ENCODE measurements around the gene EPHB2.

Gene EPHB2

DNA sequence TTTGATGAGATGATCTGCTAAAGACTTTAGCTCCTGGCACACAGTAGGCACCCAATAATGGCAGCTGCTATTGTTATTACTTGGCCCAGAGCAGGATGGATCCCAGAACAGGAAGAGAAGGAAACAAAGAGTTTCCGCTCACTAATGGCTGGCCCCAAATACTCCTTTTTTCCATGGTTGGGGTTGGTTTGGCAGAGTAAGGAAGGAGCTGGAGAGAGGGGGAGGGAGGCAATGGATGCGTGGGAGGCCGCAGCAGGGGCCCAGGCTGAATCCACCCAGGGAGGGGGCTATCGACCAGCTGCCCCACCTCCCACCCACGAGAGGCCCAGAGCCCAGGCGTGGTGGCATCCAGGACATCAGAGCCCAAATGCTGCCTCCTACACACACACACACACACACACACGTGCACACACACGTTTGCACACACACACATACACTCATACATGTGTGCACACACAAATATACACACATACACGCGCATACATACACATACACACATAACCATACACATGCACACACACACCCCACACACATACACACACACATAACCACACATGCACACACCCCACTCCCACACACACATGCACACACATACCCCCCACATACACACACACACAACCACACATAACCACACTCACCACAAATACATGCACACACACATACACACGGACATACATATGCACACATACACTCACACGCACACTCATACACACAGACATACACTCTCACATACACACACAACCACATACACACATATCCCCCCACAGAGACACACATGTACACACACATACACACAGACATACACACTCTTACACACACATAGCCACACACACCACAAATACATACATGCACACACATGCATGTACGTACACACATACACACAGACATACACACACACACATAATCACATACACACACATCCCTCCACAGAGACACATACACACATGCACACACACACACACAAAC, 32.4 kb upstream of the EPHB2 start:
- DNase-seq, result no peak
- Histone ChIP-seq H3K36me3 (ENCODE audit: control insufficient read depth in 4 of 4, insufficient read depth in 4 of 4, low read length in 3 of 4) (no peaks in the 10 kb centered on the region), H3K27ac (ENCODE audit: insufficient read depth in 1 of 2, low read depth in 1 of 2, low read length in 2 of 2, poor library complexity in 1 of 2, severe bottlenecking in 2 of 2) (no peak overlapping the region), H3K4me1 (ENCODE audit: control extremely low read depth in 1 of 4, control insufficient read depth in 4 of 4, insufficient read depth in 4 of 4, low read length in 3 of 4) (no peaks in the 10 kb centered on the region), H3K4me3 (ENCODE audit: control insufficient read depth in 1 of 7, extremely low read depth in 1 of 7, insufficient read depth in 4 of 7, low read depth in 2 of 7, low read length in 6 of 7) (no peak overlapping the region), H3K27me3 (replicated peaks in 2 of 5; ENCODE audit: control insufficient read depth in 4 of 5, insufficient read depth in 5 of 5, low read length in 4 of 5) (peaks cover 0 to 31% (median 4%) of the 10 kb centered on the region in 5 experiments), H3K9me3 (ENCODE audit: control extremely low read depth in 1 of 5, control insufficient read depth in 4 of 5, insufficient read depth in 2 of 5, low read depth in 1 of 5, low read length in 4 of 5) (no peaks in the 10 kb centered on the region)
- WGBS (ENCODE audit: insufficient coverage), result 93% methylated on average over 6 of the region's 13 CpGs
- CTCF ChIA-PET, result no interaction called here
- POLR2A ChIA-PET, result interaction anchor here (0.6 kb wide), 1 partner anchor 530 kb away, joined by 4 read pairs; no protein-coding TSS in a partner anchor

DNA sequence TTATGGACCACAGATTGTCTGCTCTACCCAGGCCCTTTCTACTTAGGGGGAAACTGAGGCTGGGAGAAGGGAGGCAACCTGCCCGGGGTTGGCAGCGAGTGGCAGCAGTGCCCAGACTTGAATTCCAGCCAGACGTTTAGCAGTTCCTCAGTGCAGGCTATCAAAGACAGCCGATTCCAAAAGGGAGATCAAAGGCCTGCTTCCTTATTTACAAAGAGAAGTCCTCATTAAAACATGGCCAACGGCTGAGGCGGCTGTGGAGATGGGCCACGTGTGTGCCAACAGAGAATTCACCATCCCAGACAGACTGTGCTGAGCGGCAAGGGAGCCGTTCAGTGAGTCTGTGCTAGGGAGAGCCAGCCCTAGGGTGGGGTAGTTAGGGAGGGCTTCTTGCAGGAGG, 29.9 kb upstream of the EPHB2 start:
- H3K9me3 ChIP-seq (ENCODE audit: control extremely low read depth in 1 of 5, control insufficient read depth in 4 of 5, insufficient read depth in 2 of 5, low read depth in 1 of 5, low read length in 4 of 5), result no peaks in the 10 kb centered on the region
- H3K27ac ChIP-seq (ENCODE audit: insufficient read depth in 1 of 2, low read depth in 1 of 2, low read length in 2 of 2, poor library complexity in 1 of 2, severe bottlenecking in 2 of 2), result no peak overlapping the region
- ChIA-PET POLR2A (no interaction called here), CTCF (no interaction called here)
- no peak overlapping the region for H3K4me3 ChIP-seq (ENCODE audit: control insufficient read depth in 1 of 7, extremely low read depth in 1 of 7, insufficient read depth in 4 of 7, low read depth in 2 of 7, low read length in 6 of 7)
- 85% methylated on average over 8 of the region's 9 CpGs for WGBS (ENCODE audit: insufficient coverage)
- peaks cover 0 to 16% (median 2%) of the 10 kb centered on the region in 5 experiments for H3K27me3 ChIP-seq (replicated peaks in 2 of 5; ENCODE audit: control insufficient read depth in 4 of 5, insufficient read depth in 5 of 5, low read length in 4 of 5)
- no peaks in the 10 kb centered on the region for H3K36me3 ChIP-seq (ENCODE audit: control insufficient read depth in 4 of 4, insufficient read depth in 4 of 4, low read length in 3 of 4)
- H3K4me1 ChIP-seq (ENCODE audit: control extremely low read depth in 1 of 4, control insufficient read depth in 4 of 4, insufficient read depth in 4 of 4, low read length in 3 of 4), result no peaks in the 10 kb centered on the region
- DNase-seq, result no peak

DNA sequence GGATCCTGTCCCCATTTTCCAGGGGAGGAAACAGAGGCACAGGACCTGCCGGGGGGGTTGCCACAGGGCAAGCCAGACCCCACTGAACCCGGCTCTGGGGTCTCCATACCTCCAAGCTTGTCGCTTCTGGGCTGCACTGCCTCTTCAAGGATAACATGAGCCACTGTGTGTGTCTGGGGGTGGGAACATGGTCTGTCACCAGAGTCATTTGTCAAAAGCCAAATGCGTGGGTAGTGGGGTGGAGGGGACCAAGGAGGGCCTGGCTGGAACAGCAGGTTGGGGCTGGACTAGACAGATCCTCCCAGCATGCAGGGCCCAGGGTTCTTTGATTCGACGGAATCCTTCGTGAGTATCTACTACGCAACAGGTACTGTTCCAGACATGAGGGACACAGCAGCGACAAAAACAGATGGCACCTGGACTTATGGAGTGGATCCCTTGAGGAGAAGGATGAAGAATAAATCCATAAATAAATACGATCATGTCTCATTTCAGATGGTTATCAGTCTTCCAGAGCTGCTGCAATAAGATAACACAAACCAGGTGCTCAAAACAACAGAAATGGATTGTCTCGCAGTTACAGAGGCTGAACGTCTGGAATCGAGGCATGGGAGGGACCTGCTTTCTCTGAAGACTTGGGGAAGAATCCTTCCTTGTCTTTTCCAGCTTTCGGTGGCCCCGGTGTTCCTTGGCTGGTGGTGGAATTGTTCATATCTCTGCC, 28.9 kb upstream of the EPHB2 start:
- ChIA-PET POLR2A (no interaction called here), CTCF (no interaction called here)
- Histone ChIP-seq H3K4me3 (ENCODE audit: control insufficient read depth in 1 of 7, extremely low read depth in 1 of 7, insufficient read depth in 4 of 7, low read depth in 2 of 7, low read length in 6 of 7) (no peak overlapping the region), H3K27ac (ENCODE audit: insufficient read depth in 1 of 2, low read depth in 1 of 2, low read length in 2 of 2, poor library complexity in 1 of 2, severe bottlenecking in 2 of 2) (no peak overlapping the region), H3K36me3 (ENCODE audit: control insufficient read depth in 4 of 4, insufficient read depth in 4 of 4, low read length in 3 of 4) (no peaks in the 10 kb centered on the region), H3K9me3 (ENCODE audit: control extremely low read depth in 1 of 5, control insufficient read depth in 4 of 5, insufficient read depth in 2 of 5, low read depth in 1 of 5, low read length in 4 of 5) (no peaks in the 10 kb centered on the region), H3K4me1 (ENCODE audit: control extremely low read depth in 1 of 4, control insufficient read depth in 4 of 4, insufficient read depth in 4 of 4, low read length in 3 of 4) (no peaks in the 10 kb centered on the region), H3K27me3 (replicated peaks in 2 of 5; ENCODE audit: control insufficient read depth in 4 of 5, insufficient read depth in 5 of 5, low read length in 4 of 5) (peaks cover 0 to 13% (median 2%) of the 10 kb centered on the region in 5 experiments)
- no peak for DNase-seq
- 85% methylated on average over 13 of the region's 15 CpGs for WGBS (ENCODE audit: insufficient coverage)

DNA sequence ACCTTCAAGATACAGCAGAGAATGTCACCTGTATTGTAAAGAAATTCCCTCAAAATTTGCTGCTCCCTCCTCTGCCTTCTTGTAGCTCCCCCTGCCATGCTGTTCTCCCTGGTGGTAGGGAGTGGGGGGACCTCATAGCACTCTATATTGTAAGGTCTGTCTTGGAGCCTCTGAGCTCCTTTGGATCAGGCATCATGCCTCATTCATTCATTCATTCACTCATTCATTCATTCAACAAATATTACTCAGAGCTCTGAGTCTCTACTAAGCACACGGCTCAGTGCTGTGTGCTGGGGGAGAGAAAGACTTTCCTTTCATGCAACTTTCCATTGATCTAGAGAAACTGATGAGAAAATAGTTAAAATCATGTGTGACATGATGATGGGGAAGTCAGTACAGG, 27.1 kb upstream of the EPHB2 start:
- Histone ChIP-seq H3K4me3 (ENCODE audit: control insufficient read depth in 1 of 7, extremely low read depth in 1 of 7, insufficient read depth in 4 of 7, low read depth in 2 of 7, low read length in 6 of 7) (no peak overlapping the region), H3K9me3 (ENCODE audit: control extremely low read depth in 1 of 5, control insufficient read depth in 4 of 5, insufficient read depth in 2 of 5, low read depth in 1 of 5, low read length in 4 of 5) (no peaks in the 10 kb centered on the region), H3K4me1 (ENCODE audit: control extremely low read depth in 1 of 4, control insufficient read depth in 4 of 4, insufficient read depth in 4 of 4, low read length in 3 of 4) (no peaks in the 10 kb centered on the region), H3K27ac (ENCODE audit: insufficient read depth in 1 of 2, low read depth in 1 of 2, low read length in 2 of 2, poor library complexity in 1 of 2, severe bottlenecking in 2 of 2) (no peak overlapping the region), H3K27me3 (replicated peaks in 2 of 5; ENCODE audit: control insufficient read depth in 4 of 5, insufficient read depth in 5 of 5, low read length in 4 of 5) (peaks cover 2 to 13% (median 6%) of the 10 kb centered on the region in 5 experiments), H3K36me3 (ENCODE audit: control insufficient read depth in 4 of 4, insufficient read depth in 4 of 4, low read length in 3 of 4) (no peaks in the 10 kb centered on the region)
- POLR2A ChIA-PET, result no interaction called here
- WGBS (ENCODE audit: insufficient coverage), result 80% methylated on average over 1 of the region's 1 CpG
- DNase-seq, result no peak
- CTCF ChIA-PET, result interaction anchor here (0.8 kb wide), 1 partner anchor 9 kb away, joined by 3 read pairs; no protein-coding TSS in a partner anchor

DNA sequence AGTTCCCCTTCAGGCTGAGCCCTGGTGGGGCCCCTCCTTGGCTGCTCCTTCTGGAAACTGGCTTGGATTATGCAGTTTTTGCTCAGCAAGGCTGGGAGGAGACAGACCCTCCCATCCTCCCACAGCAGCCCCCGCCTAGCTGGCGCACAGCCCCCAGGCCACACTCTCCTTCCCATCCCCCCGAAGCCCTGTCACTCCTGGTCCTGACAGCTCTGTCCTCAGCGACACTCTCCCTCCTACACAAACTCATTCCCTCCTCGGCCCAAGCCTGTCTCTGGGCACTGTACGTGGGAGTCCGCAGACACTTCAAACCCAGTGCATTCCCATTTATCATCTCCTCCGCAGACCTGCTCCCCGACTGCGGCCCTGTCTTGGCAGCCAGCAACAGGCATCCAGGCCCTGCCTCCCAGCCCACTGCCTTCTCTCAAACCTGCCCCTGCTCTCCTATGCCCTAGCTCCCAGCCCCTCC, 25.0 kb upstream of the EPHB2 start:
- no peaks in the 10 kb centered on the region for H3K4me1 ChIP-seq (ENCODE audit: control extremely low read depth in 1 of 4, control insufficient read depth in 4 of 4, insufficient read depth in 4 of 4, low read length in 3 of 4)
- H3K4me3 ChIP-seq (ENCODE audit: control insufficient read depth in 1 of 7, extremely low read depth in 1 of 7, insufficient read depth in 4 of 7, low read depth in 2 of 7, low read length in 6 of 7), result no peak overlapping the region
- ChIA-PET POLR2A (no interaction called here), CTCF (interaction anchor here (1.8 kb wide), 1 partner anchor 18 kb away, joined by 5 read pairs; no protein-coding TSS in a partner anchor)
- no peaks in the 10 kb centered on the region for H3K9me3 ChIP-seq (ENCODE audit: control extremely low read depth in 1 of 5, control insufficient read depth in 4 of 5, insufficient read depth in 2 of 5, low read depth in 1 of 5, low read length in 4 of 5)
- WGBS (ENCODE audit: insufficient coverage), result 92% methylated on average over 9 of the region's 10 CpGs
- no peaks in the 10 kb centered on the region for H3K36me3 ChIP-seq (ENCODE audit: control insufficient read depth in 4 of 4, insufficient read depth in 4 of 4, low read length in 3 of 4)
- peaks cover 2 to 13% (median 6%) of the 10 kb centered on the region in 5 experiments for H3K27me3 ChIP-seq (replicated peaks in 2 of 5; ENCODE audit: control insufficient read depth in 4 of 5, insufficient read depth in 5 of 5, low read length in 4 of 5)
- DNase-seq, result no peak
- no peak overlapping the region for H3K27ac ChIP-seq (ENCODE audit: insufficient read depth in 1 of 2, low read depth in 1 of 2, low read length in 2 of 2, poor library complexity in 1 of 2, severe bottlenecking in 2 of 2)

DNA sequence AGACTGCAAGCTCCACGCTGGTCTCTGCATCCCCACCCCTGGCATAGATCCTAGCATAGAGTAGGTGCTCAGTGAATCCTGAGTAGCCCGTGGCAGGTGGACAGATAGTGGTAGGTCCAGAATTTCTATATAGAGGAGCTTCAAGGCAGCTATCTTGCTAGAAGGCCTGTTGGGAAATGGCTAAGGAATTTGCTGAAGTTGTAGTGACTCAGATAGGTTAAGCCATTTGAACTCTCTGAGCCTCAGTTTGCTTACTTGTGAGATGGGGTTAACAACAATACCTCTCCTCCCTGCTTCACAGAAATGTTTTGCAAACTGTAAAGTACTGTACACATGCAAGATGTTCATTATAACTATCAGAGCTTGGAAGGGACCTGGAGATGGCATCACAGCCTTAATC, 23.4 kb upstream of the EPHB2 start:
- peaks cover 2 to 13% (median 6%) of the 10 kb centered on the region in 5 experiments for H3K27me3 ChIP-seq (replicated peaks in 2 of 5; ENCODE audit: control insufficient read depth in 4 of 5, insufficient read depth in 5 of 5, low read length in 4 of 5)
- DNase-seq, result no peak
- no peaks in the 10 kb centered on the region for H3K9me3 ChIP-seq (ENCODE audit: control extremely low read depth in 1 of 5, control insufficient read depth in 4 of 5, insufficient read depth in 2 of 5, low read depth in 1 of 5, low read length in 4 of 5)
- ChIA-PET CTCF (interaction anchor here (1.8 kb wide), 1 partner anchor 17 kb away, joined by 5 read pairs; no protein-coding TSS in a partner anchor), POLR2A (no interaction called here)
- WGBS (ENCODE audit: insufficient coverage), result 95% methylated on average over 2 of the region's 2 CpGs
- H3K4me1 ChIP-seq (ENCODE audit: control extremely low read depth in 1 of 4, control insufficient read depth in 4 of 4, insufficient read depth in 4 of 4, low read length in 3 of 4), result no peaks in the 10 kb centered on the region
- H3K4me3 ChIP-seq (ENCODE audit: control insufficient read depth in 1 of 7, extremely low read depth in 1 of 7, insufficient read depth in 4 of 7, low read depth in 2 of 7, low read length in 6 of 7), result no peak overlapping the region
- no peaks in the 10 kb centered on the region for H3K36me3 ChIP-seq (ENCODE audit: control insufficient read depth in 4 of 4, insufficient read depth in 4 of 4, low read length in 3 of 4)
- no peak overlapping the region for H3K27ac ChIP-seq (ENCODE audit: insufficient read depth in 1 of 2, low read depth in 1 of 2, low read length in 2 of 2, poor library complexity in 1 of 2, severe bottlenecking in 2 of 2)

DNA sequence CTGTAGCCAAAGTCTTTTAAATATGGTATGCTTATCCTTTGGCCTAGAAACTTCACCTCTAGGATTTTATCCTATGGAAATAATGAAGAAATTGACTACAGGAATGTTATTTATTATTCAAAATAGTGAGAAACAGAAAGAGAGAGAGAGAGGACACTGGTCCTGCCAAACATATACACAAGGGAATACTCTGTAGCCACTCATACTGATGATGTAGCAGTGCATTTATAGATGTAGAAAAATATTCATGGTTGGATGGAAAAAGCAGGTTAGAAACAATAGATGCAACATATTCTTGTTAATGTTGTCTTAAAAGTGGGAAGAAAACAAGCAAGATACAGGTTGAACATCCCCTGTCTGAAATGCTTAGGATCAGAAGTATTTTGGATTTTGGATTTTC, 22.2 kb upstream of the EPHB2 start:
- Histone ChIP-seq H3K27ac (ENCODE audit: insufficient read depth in 1 of 2, low read depth in 1 of 2, low read length in 2 of 2, poor library complexity in 1 of 2, severe bottlenecking in 2 of 2) (no peak overlapping the region), H3K9me3 (ENCODE audit: control extremely low read depth in 1 of 5, control insufficient read depth in 4 of 5, insufficient read depth in 2 of 5, low read depth in 1 of 5, low read length in 4 of 5) (no peaks in the 10 kb centered on the region), H3K36me3 (ENCODE audit: control insufficient read depth in 4 of 4, insufficient read depth in 4 of 4, low read length in 3 of 4) (no peaks in the 10 kb centered on the region), H3K4me3 (ENCODE audit: control insufficient read depth in 1 of 7, extremely low read depth in 1 of 7, insufficient read depth in 4 of 7, low read depth in 2 of 7, low read length in 6 of 7) (no peak overlapping the region), H3K4me1 (ENCODE audit: control extremely low read depth in 1 of 4, control insufficient read depth in 4 of 4, insufficient read depth in 4 of 4, low read length in 3 of 4) (no peaks in the 10 kb centered on the region), H3K27me3 (replicated peaks in 2 of 5; ENCODE audit: control insufficient read depth in 4 of 5, insufficient read depth in 5 of 5, low read length in 4 of 5) (peaks cover 2 to 13% (median 6%) of the 10 kb centered on the region in 5 experiments)
- POLR2A ChIA-PET, result interaction anchor here (0.5 to 0.6 kb wide), 2 partner anchors 26 to 656 kb away, joined by 3 read pairs; partner anchors contain the start of gene HNRNPR
- DNase-seq, result no peak
- CTCF ChIA-PET, result no interaction called here
